CD14-positive monocyte (primary cell): ENCODE measurements around the gene PCBP3. TPM values are rescaled to one million over a fixed set of nuclear protein-coding genes. Genes with fewer than 3 reads are reported as not detected.

Experiments used
- DNase-seq, 3 donors: peaks; one replicate each; pipeline ENCODE4 v3.0.0-alpha.2; 2011 to 2022
- H2AFZ ChIP-seq: 2 replicates; pipeline ENCODE4 v1.6.0; 2012; ENCODE audit warnings: mild to moderate bottlenecking, low read depth, low read length, inconsistent platforms; ENCODE audit not compliant: insufficient read depth, poor library complexity, severe bottlenecking
- H3K27ac ChIP-seq, 2 donors: 1 replicate in 1 of 2; 2 replicates in 1 of 2; pipeline ENCODE4 v1.5.1; 2012 to 2013; ENCODE audit warnings: low read length in 2 of 2, control low read depth in 1 of 2, inconsistent platforms in 1 of 2, low read depth in 1 of 2, mild to moderate bottlenecking in 1 of 2
- H3K27me3 ChIP-seq, 2 donors: one replicate each; pipeline versions ENCODE4 v1.6.0 to v1.6.1; 2011 to 2013; ENCODE audit warnings: low read length in 2 of 2; ENCODE audit not compliant: control insufficient read depth in 2 of 2, insufficient read depth in 2 of 2
- H3K36me3 ChIP-seq, 2 donors: replicated peaks in 1 of 2; 1 replicate in 1 of 2; 2 replicates in 1 of 2; pipeline versions ENCODE4 v1.5.1 to v1.6.1; 2012 to 2013; ENCODE audit warnings: low read length in 2 of 2, control low read depth in 1 of 2, inconsistent platforms in 1 of 2, mild to moderate bottlenecking in 1 of 2; ENCODE audit not compliant: insufficient read depth in 2 of 2, control insufficient read depth in 1 of 2
- H3K4me1 ChIP-seq, 2 donors: 1 replicate in 1 of 2; 2 replicates in 1 of 2; pipeline versions ENCODE4 v1.5.1 to v1.6.1; 2012 to 2013; ENCODE audit warnings: low read length in 2 of 2, control low read depth in 1 of 2, inconsistent platforms in 1 of 2, mild to moderate bottlenecking in 1 of 2, moderate library complexity in 1 of 2; ENCODE audit not compliant: insufficient read depth in 2 of 2, control insufficient read depth in 1 of 2
- H3K4me2 ChIP-seq: replicated peaks from 2 replicates; pipeline ENCODE3; 2012; ENCODE audit warnings: low read length, moderate library complexity, mild to moderate bottlenecking; ENCODE audit not compliant: poor library complexity, severe bottlenecking; ENCODE audit errors: extremely low read depth
- H3K4me3 ChIP-seq, 3 experiments: fragments of 200-600 bp in 1 of 3; sonication (generic) in 1 of 3; replicated peaks in 1 of 3; 1 replicate in 2 of 3; 2 replicates in 1 of 3; pipeline ENCODE4 v1.5.1; 2011 to 2013; ENCODE audit warnings: low read length in 3 of 3, mild to moderate bottlenecking in 3 of 3, control low read depth in 2 of 3, low read depth in 2 of 3, inconsistent platforms in 1 of 3, moderate library complexity in 1 of 3
- H3K79me2 ChIP-seq: 2 replicates; pipeline ENCODE4 v1.6.0; 2012; ENCODE audit warnings: mild to moderate bottlenecking, control low read depth, inconsistent platforms, low read length, moderate library complexity; ENCODE audit not compliant: insufficient read depth
- H3K9ac ChIP-seq: 2 replicates; pipeline ENCODE4 v1.6.0; 2017; ENCODE audit warnings: low read length, mild to moderate bottlenecking; ENCODE audit not compliant: insufficient read depth, poor library complexity, severe bottlenecking
- H3K9me3 ChIP-seq, 2 donors: replicated peaks in 1 of 2; 1 replicate in 1 of 2; 2 replicates in 1 of 2; pipeline versions ENCODE4 v1.5.1 to v1.6.1; 2012 to 2013; ENCODE audit warnings: low read length in 2 of 2, control low read depth in 1 of 2; ENCODE audit not compliant: control insufficient read depth in 1 of 2, insufficient read depth in 1 of 2
- H4K20me1 ChIP-seq: 2 replicates; pipeline ENCODE4 v1.6.0; 2012; ENCODE audit warnings: mild to moderate bottlenecking, low read length, control low read depth, moderate library complexity; ENCODE audit not compliant: insufficient read depth
- H3K27ac Mint-ChIP-seq, 7 donors: one replicate each; pipeline ENCODE4 v1.8.0; 2020; ENCODE audit warnings: mild to moderate bottlenecking in 7 of 7, mixed read lengths in 7 of 7, moderate library complexity in 6 of 7, inconsistent platforms in 2 of 7
- H3K27me3 Mint-ChIP-seq, 3 donors: one replicate each; pipeline ENCODE4 v1.8.0; 2021 to 2022; ENCODE audit warnings: low read depth in 3 of 3, mild to moderate bottlenecking in 3 of 3, mixed read lengths in 3 of 3, moderate library complexity in 3 of 3, inconsistent platforms in 1 of 3
- H3K36me3 Mint-ChIP-seq, 2 donors: one replicate each; pipeline ENCODE4 v1.8.0; 2020; ENCODE audit warnings: mixed read lengths in 2 of 2, inconsistent platforms in 1 of 2, mild to moderate bottlenecking in 1 of 2
- H3K4me1 Mint-ChIP-seq: one replicate; pipeline ENCODE4 v1.8.0; 2020; ENCODE audit warnings: mild to moderate bottlenecking, mixed read lengths
- H3K4me3 Mint-ChIP-seq, 2 donors: one replicate each; pipeline ENCODE4 v1.8.0; 2020; ENCODE audit warnings: mild to moderate bottlenecking in 2 of 2, mixed read lengths in 2 of 2, moderate library complexity in 1 of 2
- H3K9me3 Mint-ChIP-seq, 7 donors: one replicate each; pipeline ENCODE4 v1.8.0; 2020 to 2022; ENCODE audit warnings: mixed read lengths in 7 of 7, mild to moderate bottlenecking in 6 of 7, moderate library complexity in 6 of 7, inconsistent platforms in 2 of 7
- CTCF ChIP-seq: fragments of 200-600 bp; IDR thresholded peaks from one replicate; pipeline ENCODE4 v1.8.0; 2022; ENCODE audit warnings: antibody characterized with exemption, mild to moderate bottlenecking
- WGBS: methylation state at CpG from one replicate; pipeline ENCODE4 v1.1.5; 2013; ENCODE audit warnings: missing lambda C conversion rate; ENCODE audit not compliant: insufficient coverage; 5-methylcytosine and 5-hydroxymethylcytosine counted together
- intact Hi-C, 2 donors: fragments of 100-400 bp; cut with micrococcal nuclease; formaldehyde crosslinking; loops; one replicate each; pipeline versions ENCODE4 v1.15.0 to v1.15.1; 2023
- polyA plus RNA-seq, 3 donors: library from polyadenylated mRNA; depleted of rRNA in 1 of 3; unstranded in 2 of 3; stranded (reverse) in 1 of 3; fragments of 300-500 nt in 2 of 3; fragments of >200 nt in 1 of 3; fragmentation: Illumina TruSeq in 2 of 3; gene quantifications; 1 replicate in 2 of 3; 2 replicates in 1 of 3; pipeline ENCODE4 v1.2.3, GENCODE V29; 2012 to 2021

Gene PCBP3
- polyA plus RNA-seq, 3 donors: 0.34 to 0.49 TPM; not detected in 1

DNA sequence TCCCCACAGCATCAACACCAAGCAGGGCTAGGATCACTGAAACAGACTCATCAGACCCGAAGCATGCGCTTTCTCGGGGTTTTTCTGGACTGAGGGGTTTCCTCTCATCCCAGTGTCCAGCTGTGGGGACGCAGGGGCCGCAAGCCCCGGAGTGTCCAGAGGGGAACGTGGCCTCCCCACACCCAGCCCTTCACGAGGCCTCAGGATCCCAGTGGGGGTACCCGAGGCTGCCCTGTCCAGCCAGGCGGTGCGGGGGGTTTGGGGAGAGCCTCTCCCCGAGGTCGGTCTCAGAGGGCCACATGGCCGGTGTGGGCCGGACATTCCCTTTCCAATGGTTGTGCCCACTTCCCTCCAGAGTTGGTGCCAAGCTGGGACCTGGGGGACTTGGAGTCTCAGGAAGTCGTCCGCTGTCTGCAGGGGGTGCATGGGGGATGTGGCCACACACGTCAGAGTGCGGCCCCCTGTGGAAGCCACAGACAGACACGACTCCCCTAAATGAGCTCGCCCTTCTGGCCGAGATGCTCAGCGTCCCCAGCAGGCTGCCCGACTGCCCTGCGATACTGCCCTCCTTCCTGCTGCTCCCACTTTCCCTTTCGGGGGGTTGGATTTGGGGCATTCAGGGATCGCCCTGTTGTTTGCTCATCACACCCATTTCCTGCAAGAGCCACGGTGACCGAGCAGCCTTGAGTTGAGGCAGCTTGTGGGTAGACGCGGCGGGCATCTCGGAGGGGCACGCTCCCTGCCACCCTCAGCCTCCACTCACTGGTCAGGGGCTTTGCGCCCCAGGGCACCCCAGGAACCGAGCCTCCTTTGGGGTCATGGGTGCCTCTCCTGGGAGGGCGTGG lies 342.2 kb downstream of the PCBP3 start:
- Mint-ChIP-seq H3K36me3 (no peaks in the 10 kb centered on the region), H3K4me1 (peaks cover 4% of the 10 kb centered on the region), H3K9me3 (peaks cover 0 to 4% (median 0%) of the 10 kb centered on the region in 7 donors), H3K27ac (no peak overlapping the region), H3K27me3 (peaks cover 16 to 25% (median 24%) of the 10 kb centered on the region in 3 donors), H3K4me3 (no peak overlapping the region)
- Histone ChIP-seq H4K20me1 (no peaks in the 10 kb centered on the region), H3K27ac (no peak overlapping the region), H3K4me3 (no peak overlapping the region), H3K4me2 (no peak overlapping the region), H3K9ac (no peak overlapping the region), H3K9me3 (peaks cover 0 to 7% of the 10 kb centered on the region in 2 donors), H3K27me3 (peaks cover 11 to 29% of the 10 kb centered on the region in 2 donors), H3K36me3 (no peaks in the 10 kb centered on the region), H3K79me2 (no peaks in the 10 kb centered on the region), H3K4me1 (peaks cover 13% of the 10 kb centered on the region in 2 donors), H2AFZ (no peak overlapping the region)
- no peak for TF ChIP-seq CTCF
- WGBS: 86% methylated on average over 26 of the region's 37 CpGs
- intact Hi-C loops: no loop called here
- DNase-seq: no peak

GRCh38 chr21:45986316-45987051 lies 343.0 kb downstream of the PCBP3 start:
- H3K9me3 ChIP-seq: peaks cover 0 to 7% of the 10 kb centered on the region in 2 donors
- H3K27ac ChIP-seq: no peak overlapping the region
- Mint-ChIP-seq H3K27ac (peak overlapping the region in 1 of 7 donors; percentile 30), H3K9me3 (peaks cover 0 to 4% (median 0%) of the 10 kb centered on the region in 7 donors), H3K27me3 (peaks cover 16 to 25% (median 24%) of the 10 kb centered on the region in 3 donors), H3K4me1 (peaks cover 4% of the 10 kb centered on the region), H3K36me3 (no peaks in the 10 kb centered on the region), H3K4me3 (no peak overlapping the region)
- no peak overlapping the region for H3K4me2 ChIP-seq
- WGBS: 97% methylated on average over 29 of the region's 36 CpGs
- H3K4me3 ChIP-seq: no peak overlapping the region
- intact Hi-C loops: no loop called here
- H3K79me2 ChIP-seq: no peaks in the 10 kb centered on the region
- no peak for TF ChIP-seq CTCF
- no peaks in the 10 kb centered on the region for H3K36me3 ChIP-seq
- no peak overlapping the region for H3K9ac ChIP-seq
- H2AFZ ChIP-seq: no peak overlapping the region
- H3K4me1 ChIP-seq: peaks cover 9% of the 10 kb centered on the region in 2 donors
- no peak for DNase-seq
- peaks cover 9 to 24% of the 10 kb centered on the region in 2 donors for H3K27me3 ChIP-seq
- H4K20me1 ChIP-seq: no peaks in the 10 kb centered on the region
